KG1 (cell line): ENCODE measurements around the gene CRIP1.

Source experiments
- DNase-seq: peaks from one replicate; lab custom pipeline; 2025; lab: John Stamatoyannopoulos, UW

Gene CRIP1

GRCh38 chr14:105470350-105471296 lies 16.1 kb upstream of the CRIP1 start:
- DNase-seq, result no peak

GRCh38 chr14:105471297-105471821 lies 15.3 kb upstream of the CRIP1 start:
- DNase-seq, result no peak

DNA sequence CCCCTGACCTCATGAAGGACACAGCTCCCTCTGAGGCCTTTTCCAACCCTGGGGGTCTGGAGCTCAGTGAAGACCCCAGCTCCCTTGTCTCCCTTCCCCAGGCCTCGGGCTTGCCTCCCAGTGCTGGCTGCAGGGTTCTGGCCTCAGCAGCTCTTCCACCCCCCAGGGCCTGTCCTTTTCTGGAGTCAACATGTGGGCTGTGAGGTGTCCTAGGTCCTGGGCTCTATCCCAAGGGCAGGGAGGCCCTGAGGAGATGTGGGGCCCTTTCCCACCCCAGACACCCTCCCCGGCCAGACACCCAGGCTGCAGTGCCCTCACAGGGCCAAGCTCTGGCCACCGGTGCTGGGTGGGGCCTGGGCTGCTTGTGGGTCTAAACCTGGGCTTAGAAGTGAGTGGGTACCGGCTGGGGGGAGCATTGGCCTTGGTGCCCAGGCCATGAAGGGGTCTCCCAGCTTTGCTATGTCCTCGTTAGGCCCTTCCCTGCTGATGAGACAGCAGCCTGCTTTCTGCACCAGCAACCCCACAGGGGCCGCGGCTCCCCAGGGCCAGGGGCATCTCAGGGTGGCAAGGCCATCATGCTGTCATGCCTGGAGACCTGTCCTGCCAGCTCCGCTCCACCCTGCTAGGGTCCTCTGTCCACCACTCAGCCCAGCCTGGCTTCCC lies 14.7 kb upstream of the CRIP1 start:
- DNase-seq, result no peak

DNA sequence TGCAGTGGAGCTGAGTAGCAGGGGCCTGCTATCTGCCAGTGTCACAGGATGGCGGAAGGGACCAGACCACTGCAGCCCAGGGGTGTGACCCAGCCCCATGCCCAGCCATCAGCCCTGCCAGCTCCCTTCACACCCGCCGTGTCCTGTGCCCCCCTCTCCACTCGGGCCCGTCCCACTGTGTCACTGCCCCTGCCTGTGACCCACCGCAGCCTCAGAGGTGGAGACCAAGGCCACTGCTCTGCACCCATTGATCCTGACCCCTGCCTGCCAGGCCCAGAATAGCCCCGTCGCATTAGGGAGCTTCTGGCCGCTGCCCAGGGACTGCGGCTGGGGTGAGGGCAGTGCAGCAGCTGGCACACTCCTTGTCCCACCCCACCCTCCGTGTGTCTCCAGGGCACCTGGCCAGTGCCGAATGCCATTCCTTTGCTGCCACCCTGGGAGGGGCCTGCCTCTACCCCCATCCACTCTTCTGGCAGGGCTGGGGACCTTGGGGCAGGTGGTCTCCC lies 14.1 kb upstream of the CRIP1 start:
- DNase-seq, result no peak

DNA sequence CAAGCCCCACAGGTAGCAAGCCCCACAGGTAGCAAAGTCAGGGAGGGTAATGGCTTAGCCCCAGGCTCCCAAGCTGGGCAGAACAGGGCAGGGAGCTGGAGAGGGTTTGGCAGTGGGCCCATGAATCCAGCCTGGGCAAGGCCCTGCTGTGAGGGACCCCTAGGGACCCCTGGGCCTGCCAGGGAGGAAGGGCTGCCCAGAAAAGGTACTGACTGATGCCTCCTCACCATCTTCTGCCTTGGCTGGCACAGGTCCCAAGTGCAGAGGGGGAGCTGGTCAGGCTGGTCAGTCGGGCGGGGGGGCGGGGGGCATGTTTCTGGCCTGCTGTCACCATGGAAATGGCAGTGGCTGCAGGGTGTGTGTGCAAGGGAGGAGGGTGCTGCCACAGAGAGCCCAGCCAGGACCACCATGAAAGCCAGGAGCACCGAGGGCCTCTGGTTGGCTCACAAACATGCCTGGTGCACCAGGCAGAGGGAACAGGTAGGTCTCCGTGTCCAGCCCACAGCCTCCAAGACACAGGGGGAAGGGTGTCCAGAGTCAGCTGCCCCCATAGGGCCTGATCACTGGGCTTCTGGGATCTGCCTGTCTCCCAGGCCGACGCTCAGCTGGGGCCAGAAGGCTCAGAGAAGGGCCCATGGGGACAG lies 13.5 kb upstream of the CRIP1 start:
- DNase-seq, result no peak

DNA sequence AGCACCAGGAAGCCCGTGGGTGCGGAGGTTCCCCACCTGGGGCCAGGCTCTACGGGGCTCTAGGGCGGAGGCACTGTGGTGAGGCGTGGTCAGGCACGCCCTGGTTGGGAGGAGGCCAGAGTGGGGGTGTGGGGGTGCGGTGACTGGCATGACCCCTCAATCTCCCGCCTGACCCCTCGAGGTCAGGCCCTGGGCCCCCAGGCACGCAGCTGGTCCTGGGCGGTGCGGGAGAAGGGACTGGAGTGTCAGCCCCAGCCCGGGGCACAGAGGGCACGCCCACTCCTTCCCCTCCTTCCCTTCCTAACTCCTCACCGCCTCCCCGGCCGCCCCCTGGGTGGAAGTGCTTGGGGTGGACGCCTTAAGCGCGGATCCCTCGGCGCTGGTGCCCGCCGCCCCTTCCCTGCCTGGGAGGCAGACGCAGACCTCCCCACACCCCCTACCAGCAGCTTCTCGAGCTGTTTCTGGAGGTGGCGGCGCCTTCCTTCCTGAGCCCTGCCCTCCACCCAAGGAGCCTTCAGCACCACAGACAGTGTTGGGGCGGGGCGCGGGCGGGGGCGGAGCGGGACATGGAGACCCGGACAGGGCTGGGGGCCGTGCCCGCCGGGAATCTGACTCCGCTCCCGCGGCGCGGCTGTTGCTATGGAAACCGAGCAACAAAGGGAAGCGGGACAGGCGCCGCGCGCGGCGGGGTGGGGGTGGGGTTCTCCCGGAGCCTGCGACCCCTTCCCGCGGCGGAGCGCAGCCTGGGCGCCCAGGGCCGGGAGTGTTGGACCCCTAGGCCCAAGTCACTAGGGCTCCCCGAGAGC lies 12.8 kb upstream of the CRIP1 start:
- no peak for DNase-seq

DNA sequence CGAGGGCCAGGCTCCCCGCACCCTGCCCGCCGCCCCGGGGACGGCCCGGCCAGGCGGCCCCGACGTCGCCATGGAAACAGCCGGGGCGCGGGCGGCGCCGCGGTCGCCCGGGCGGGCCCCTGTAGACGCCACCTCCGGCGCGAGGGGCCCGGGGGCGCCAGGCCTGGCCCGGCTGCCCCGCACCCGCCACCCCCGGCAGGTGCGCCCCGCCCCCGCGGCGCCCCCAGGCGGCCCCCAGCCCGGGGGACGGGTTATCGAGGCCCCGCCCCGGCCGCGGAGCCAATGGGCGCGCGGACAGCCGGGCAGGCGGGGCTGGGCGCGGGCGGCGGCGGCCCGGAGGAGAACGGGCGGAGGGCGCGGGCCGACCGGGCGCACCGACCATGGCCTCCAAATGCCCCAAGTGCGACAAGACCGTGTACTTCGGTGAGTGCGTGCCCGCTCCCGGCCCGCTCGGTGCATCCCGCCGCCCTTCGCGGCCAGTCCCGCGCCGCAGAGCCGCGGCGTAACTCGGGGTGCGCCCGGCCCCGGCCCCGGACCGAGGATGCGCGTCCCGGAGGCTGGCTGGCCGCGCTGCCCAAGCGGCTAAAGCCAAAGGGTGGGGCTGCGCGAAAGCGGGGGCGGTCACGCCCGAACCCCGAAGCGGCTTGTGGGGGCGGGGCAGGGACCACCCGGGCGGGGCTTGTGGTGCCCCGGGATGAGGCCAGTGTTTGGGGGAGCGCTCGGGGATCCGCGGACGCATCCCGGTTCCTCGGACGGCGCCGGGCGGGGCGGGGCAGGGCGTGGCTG lies 12.0 kb upstream of the CRIP1 start, which contains the start of gene CRIP2:
Gene CRIP2, plus strand, starts transcription at position 339 of the 786 bp plus-strand sequence. Its CDS starts 42 bp downstream, at position 381.
- DNase-seq, result no peak

GRCh38 chr14:105475269-105476096 lies 11.2 kb upstream of the CRIP1 start:
- no peak for DNase-seq

DNA sequence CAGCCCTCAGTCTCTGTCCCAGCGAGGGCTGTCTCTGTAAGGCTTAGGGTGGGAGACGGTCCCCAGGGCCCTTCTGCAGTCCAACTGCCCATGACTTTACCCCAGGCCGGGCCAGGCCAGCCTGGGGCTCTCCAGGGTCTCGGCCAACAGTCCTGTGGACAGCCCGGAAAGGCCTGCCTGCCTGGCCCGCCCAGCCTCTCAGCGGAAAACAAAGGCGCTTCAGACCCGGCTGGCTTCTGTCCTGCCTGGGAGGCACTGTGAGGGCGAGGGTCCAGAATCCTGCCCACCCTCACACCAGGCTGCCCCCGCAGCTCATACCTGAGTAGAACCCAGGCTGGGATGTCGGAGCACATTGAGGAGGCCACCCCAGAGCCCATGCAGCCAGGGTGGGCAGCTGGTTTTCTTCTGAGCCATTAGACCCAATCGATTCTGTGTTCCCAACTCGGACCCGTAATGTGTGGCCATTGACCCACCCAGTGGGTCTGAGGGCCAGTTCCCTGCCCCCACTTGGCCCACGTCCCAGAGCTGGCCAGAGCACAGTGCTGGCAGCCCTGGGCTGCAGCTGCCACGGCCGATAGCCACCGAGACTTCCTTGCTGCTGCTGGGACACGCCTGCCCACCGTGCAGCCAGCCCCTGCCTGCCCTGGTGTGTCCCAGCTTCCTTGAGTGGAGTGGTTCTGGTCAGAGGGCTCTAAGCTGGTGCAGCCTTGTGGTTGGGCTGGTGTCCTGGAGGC lies 10.4 kb upstream of the CRIP1 start:
- DNase-seq, result no peak

DNA sequence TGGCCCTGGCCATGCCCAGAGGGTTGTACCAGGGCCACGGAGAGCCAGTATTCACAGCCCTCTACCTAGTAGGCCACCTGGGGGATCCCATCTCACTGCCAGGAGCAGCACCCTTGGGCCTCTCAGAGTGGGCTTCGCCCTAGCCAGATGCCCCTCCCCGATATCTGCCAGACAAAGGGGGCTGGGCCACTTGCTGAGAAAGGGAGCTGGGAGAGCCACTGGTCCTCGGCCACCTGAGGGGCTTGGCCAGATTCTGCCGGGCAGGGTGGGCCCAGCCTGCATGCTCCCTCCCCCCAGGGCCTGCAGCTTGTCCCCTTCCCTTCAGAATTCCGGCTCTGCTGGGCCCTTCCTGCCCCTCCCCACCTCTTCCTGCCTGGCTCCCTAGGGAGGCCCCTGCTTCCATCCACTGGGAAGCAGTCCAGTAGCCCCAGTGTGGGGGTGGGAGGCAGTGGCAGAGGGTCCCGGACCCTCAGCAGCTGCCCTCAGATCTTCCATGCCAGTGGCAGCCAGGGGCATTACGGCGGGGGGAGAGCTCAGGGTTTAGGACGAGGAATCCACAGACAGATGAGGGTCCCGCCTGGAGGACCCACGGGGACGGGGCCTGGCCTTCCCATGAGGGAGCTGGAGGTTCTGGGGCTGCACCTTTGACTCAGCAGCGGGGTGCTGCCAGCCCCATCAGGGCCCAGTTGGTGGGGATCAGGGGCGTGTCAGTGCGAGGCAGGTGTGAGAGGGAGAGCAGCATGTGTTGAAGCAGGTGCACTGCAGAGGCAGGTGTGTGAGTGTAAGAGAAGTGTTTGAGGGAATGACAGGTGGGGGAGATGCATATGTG lies 9.6 kb upstream of the CRIP1 start:
- no peak for DNase-seq

GRCh38 chr14:105477660-105478397 lies 8.9 kb upstream of the CRIP1 start:
- DNase-seq, result no peak

GRCh38 chr14:105478398-105479251 lies 8.1 kb upstream of the CRIP1 start:
- no peak for DNase-seq

GRCh38 chr14:105479431-105480158 lies 7.1 kb upstream of the CRIP1 start:
- no peak for DNase-seq

DNA sequence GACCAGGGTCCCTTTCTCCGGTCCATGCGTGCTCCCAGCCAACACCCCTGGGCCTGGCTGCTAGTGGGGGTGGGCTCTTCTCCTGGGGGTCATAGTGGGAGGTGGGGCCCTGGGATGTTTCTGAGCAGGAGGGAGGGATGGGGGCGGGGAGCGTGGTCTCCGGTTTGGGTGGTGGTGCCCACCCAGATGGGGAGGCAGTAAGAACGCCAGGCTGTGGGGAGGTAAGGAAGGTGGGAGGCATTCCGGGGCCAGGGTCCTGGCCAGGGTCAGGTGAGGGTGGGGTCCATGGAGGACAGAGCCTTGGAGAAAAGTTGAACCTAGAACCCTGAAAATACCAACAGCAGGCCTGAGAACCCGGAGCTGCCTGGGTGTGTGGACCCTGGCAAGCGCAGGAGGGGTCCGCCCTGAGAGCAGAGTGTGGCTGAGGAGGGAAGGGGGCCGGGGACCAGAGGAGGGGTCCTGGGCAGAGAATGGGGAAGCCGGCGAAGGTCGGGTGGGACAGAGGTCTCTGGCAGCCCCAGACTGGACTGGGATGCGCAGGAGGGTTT lies 6.4 kb upstream of the CRIP1 start:
- DNase-seq, result no peak
